WI38 (cell line): ENCODE measurements around the gene MIF4GD.
"Not testable (repeated sequence)": the region's sequence is repeated elsewhere in the genome, so short reads cannot be mapped to it uniquely, and the experiment has no call there.

Experiments used
- H3K4me3 ChIP-seq: 2 replicates; pipeline ENCODE4 v1.5.1; 2011; ENCODE audit warnings: low read depth, mild to moderate bottlenecking, control low read depth, low read length
- TF ChIP-seq, protein P1 (sequence below): IDR thresholded peaks from 2 replicates; pipeline ENCODE4 v1.5.1; 2012; ENCODE audit warnings: low read depth, mild to moderate bottlenecking, control low read depth, low read length

Gene MIF4GD

DNA sequence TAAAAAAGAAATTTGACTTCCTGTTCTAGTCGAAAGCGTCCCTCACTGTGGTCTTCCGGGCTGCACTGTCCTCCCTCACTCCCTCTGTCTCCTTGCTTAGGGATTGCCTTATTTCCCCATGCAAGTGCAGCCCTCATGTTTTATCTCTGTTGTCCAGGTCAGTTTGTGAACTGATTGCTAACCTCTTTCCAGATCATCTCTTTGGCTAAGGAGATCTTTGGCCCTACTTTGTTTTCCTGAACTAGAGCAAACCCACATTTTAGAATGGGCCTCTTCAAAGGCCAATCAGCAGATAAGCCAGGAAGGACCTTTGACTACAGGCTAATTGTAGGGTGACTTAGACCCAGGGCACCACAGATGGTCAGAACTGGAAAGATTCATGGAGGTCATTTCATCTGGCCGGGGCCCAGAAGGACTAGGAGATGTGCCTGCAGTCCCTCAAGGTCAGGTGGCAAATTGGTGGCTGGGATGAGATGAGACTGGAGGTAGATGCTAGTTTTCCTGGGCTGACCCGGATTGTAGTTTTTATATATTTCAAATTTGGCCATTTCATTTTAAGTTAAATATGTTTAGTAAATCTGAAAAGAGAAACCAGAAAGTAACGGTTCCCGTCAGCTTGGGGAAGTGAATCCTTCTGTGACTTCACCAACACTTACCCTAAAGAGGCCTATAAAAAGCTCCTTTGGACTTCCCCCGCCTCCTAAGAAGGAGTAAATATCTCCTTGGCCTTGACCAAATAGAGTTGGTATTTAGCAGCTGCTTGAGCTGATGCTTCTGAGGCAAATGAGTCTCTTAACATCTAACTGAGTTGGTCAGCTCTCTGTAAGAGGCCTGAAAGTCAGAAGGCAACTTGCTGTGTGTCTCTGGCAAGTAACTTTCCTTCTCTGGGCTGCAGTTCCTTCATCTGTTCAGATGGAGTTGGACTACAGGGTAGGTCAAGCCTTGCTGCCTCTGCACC, 24.4 kb upstream of the MIF4GD start:
- TF ChIP-seq, protein P1, sequence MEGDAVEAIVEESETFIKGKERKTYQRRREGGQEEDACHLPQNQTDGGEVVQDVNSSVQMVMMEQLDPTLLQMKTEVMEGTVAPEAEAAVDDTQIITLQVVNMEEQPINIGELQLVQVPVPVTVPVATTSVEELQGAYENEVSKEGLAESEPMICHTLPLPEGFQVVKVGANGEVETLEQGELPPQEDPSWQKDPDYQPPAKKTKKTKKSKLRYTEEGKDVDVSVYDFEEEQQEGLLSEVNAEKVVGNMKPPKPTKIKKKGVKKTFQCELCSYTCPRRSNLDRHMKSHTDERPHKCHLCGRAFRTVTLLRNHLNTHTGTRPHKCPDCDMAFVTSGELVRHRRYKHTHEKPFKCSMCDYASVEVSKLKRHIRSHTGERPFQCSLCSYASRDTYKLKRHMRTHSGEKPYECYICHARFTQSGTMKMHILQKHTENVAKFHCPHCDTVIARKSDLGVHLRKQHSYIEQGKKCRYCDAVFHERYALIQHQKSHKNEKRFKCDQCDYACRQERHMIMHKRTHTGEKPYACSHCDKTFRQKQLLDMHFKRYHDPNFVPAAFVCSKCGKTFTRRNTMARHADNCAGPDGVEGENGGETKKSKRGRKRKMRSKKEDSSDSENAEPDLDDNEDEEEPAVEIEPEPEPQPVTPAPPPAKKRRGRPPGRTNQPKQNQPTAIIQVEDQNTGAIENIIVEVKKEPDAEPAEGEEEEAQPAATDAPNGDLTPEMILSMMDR: no peak
- no peak overlapping the region for H3K4me3 ChIP-seq

GRCh38 chr17:75292810-75293448, 21.9 kb upstream of the MIF4GD start:
- H3K4me3 ChIP-seq: not testable (repeated sequence)

- TF ChIP-seq, protein P1: no peak
- H3K4me3 ChIP-seq: peak overlapping the region; percentile 89
Measured at GRCh38 chr17:75289832-75290337, 18.9 kb upstream of the MIF4GD start.

GRCh38 chr17:75289115-75289831, 18.2 kb upstream of the MIF4GD start, which contains the start of gene SLC25A19:
Gene SLC25A19, minus strand, starts transcription at chr17:75289433. Its CDS starts 2,669 bp downstream, at chr17:75286764.
- TF ChIP-seq, protein P1: 0 out of 2 replicates have a peak, but pooled peaks have one; percentile 13
- H3K4me3 ChIP-seq: peak within 1 kb of the TSS; percentile 89

DNA sequence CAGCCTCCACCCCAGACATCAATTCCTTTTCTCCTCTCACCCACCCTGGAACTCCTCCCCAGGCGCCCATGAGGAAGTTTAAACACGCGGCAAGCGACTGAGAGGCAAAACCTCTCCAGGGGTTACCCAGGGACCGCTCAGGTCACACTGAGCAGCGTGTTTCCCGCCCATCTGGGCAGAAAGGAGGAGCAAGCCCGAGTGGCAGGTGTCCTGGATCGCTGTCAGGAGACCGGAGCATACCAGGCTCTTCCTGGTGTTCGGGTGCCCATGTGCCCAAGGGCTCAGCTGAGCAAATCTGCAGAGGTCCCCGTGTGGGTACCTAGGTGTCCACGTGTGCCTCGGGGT, 17.7 kb upstream of the MIF4GD start:
- H3K4me3 ChIP-seq: peak overlapping the region; percentile 89
- TF ChIP-seq, protein P1: no peak

GRCh38 chr17:75288359-75288758, 17.3 kb upstream of the MIF4GD start:
- H3K4me3 ChIP-seq: peak overlapping the region; percentile 89
- TF ChIP-seq, protein P1: no peak

- TF ChIP-seq, protein P1: no peak
- no peak overlapping the region for H3K4me3 ChIP-seq
Measured at GRCh38 chr17:75287221-75287620, 16.2 kb upstream of the MIF4GD start.
